AG04449 (cell line): ENCODE results near the gene VEZT.
"Not testable (repeated sequence)": the region's sequence is repeated elsewhere in the genome, so short reads cannot be mapped to it uniquely, and the experiment has no call there.

Experiments used
- CTCF ChIA-PET: fragments of 350-600 bp; formaldehyde crosslinking; extraction: SDS; loops from one replicate; lab custom pipeline; 2021; ENCODE audit warnings: antibody characterized with exemption; lab: Yijun Ruan, JAX
- POLR2A ChIA-PET: fragments of 400-600, 350-600 bp; formaldehyde crosslinking; extraction: SDS; loops from one replicate; lab custom pipeline; 2020; ENCODE audit warnings: antibody characterized with exemption, inconsistent platforms; lab: Yijun Ruan, JAX
- DNase-seq: peaks from one replicate; pipeline ENCODE4 v3.0.0-alpha.2; 2010; ENCODE audit warnings: low read depth, low spot score
- H3K4me3 ChIP-seq: 2 replicates; pipeline ENCODE4 v1.5.1; 2011; ENCODE audit warnings: low read depth, mild to moderate bottlenecking, control low read depth, low read length
- TF ChIP-seq, protein P1 (sequence below): IDR thresholded peaks from one replicate; pipeline ENCODE4 v1.5.1; 2011; ENCODE audit warnings: mild to moderate bottlenecking, moderate library complexity, low read length, control low read depth, inconsistent platforms; ENCODE audit not compliant: insufficient read depth; ENCODE audit errors: missing control alignments

Gene VEZT

DNA sequence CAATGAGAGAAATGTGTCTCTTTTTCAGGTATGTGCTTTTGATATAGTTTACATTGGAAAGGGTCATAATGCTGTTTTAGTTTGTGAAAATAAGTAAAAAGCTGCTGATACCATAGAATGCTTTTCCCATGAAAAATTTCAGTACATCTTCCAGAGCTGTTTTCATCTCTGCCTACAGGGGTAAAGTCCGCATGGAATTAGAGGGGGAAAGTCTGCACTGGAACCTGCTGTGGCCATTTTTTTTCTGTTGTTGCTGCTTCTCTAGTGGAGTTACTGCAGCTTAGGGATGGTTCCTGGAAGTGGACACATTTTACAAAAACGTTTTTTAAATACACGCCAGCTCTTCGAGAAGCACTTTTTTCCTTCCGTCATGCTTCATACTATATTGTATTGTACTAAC is 81.3 kb downstream of the VEZT start:
- TF ChIP-seq, protein P1, sequence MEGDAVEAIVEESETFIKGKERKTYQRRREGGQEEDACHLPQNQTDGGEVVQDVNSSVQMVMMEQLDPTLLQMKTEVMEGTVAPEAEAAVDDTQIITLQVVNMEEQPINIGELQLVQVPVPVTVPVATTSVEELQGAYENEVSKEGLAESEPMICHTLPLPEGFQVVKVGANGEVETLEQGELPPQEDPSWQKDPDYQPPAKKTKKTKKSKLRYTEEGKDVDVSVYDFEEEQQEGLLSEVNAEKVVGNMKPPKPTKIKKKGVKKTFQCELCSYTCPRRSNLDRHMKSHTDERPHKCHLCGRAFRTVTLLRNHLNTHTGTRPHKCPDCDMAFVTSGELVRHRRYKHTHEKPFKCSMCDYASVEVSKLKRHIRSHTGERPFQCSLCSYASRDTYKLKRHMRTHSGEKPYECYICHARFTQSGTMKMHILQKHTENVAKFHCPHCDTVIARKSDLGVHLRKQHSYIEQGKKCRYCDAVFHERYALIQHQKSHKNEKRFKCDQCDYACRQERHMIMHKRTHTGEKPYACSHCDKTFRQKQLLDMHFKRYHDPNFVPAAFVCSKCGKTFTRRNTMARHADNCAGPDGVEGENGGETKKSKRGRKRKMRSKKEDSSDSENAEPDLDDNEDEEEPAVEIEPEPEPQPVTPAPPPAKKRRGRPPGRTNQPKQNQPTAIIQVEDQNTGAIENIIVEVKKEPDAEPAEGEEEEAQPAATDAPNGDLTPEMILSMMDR: no peak
- H3K4me3 ChIP-seq: no peak overlapping the region
- no peak for DNase-seq
- CTCF ChIA-PET: interaction anchor here (1.3 kb wide), 1 partner anchor 181 kb away, joined by 4 read pairs; no protein-coding TSS in a partner anchor
- POLR2A ChIA-PET: no interaction called here

DNA sequence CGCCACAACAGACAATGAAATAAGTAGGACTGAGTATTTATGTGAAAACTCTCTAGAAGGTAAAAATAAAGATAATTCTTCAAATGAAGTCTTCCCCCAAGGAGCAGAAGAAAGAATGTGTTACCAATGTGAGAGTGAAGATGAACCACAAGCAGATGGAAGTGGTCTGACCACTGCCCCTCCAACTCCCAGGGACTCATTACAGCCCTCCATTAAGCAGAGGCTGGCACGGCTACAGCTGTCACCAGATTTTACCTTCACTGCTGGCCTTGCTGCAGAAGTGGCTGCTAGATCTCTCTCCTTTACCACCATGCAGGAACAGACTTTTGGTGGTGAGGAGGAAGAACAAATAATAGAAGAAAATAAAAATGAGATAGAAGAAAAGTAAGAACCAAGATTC is 82.7 kb downstream of the VEZT start:
- H3K4me3 ChIP-seq: no peak overlapping the region
- ChIA-PET POLR2A (no interaction called here), CTCF (interaction anchor here (1.4 kb wide), 1 partner anchor 8 kb away, joined by 3 read pairs; no protein-coding TSS in a partner anchor)
- DNase-seq: no peak
- TF ChIP-seq, protein P1: no peak

DNA sequence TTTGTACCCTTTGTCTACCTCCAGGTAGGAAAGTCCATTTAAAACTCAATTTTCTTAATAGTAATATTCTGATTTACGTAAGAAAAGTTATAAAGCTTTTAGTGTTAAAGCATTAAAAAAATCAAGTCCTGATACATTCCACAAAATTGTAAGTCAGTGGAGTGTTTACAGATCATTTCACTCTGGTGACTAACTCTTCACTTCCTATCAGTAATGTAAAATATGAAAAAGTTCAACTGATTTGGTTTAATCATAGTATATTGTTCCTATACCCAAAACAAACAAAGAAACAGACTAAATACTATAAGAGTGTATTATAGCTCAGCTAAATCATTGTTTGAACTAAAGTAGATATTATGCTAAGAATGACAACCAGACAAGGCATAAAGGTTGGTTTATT is 85.9 kb downstream of the VEZT start:
- ChIA-PET CTCF (interaction anchor here (0.9 to 1.5 kb wide), 3 partner anchors 9 to 31 kb away, joined by 3 to 4 read pairs (median 3); no protein-coding TSS in a partner anchor), POLR2A (no interaction called here)
- no peak overlapping the region for H3K4me3 ChIP-seq
- TF ChIP-seq, protein P1: no peak
- no peak for DNase-seq

DNA sequence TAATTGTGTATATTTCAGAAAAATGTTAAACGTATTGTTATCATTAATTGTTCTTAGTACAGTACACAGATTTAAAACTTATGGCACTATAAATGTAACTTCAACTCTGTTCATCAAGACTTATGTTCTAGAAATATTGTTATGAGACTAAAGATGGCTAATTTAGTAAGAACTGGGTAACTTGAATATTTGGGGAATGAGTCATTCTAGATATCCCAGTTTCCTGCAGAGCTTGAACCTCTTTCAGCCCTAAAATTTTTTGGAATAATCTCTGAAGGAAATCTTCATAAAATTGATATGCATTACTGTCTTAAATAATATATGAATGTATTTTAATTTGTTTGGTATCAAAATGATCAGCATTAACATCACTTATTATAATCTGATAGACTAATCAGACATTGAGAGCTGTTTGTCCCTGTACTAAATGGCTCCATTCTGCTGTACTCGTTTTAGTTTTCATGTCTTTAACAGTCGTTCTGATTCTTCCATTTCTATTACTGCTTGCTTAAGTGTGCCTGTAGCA is 87.1 kb downstream of the VEZT start:
- no peak for DNase-seq
- H3K4me3 ChIP-seq: no peak overlapping the region
- ChIA-PET CTCF (interaction anchor here (0.7 kb wide), 1 partner anchor 230 kb away, joined by 3 read pairs; no protein-coding TSS in a partner anchor), POLR2A (no interaction called here)
- TF ChIP-seq, protein P1: no peak

DNA sequence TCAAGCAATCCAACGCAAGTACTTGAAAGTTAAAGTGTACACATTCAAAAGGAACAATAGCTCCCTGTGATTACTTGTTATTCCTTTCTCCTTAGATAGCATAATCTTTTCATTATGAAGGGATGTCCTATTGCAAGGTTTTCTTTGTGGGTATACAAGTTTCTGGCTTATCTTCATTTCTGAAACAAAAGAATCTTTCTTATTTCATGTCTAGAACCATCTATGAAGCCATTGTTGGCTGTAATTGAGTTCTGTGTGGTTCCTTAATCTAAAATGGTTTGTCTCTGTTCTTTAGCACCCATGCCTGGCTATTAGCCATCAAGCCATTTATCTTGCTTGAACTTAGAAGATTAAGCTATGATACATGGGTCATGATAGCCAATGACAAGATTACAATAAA is 95.0 kb downstream of the VEZT start:
- no peak overlapping the region for H3K4me3 ChIP-seq
- ChIA-PET POLR2A (interaction anchor here (0.5 kb wide), 1 partner anchor 482 kb away, joined by 3 read pairs; no protein-coding TSS in a partner anchor), CTCF (interaction anchor here (0.8 kb wide), 1 partner anchor 9 kb away, joined by 3 read pairs; no protein-coding TSS in a partner anchor)
- TF ChIP-seq, protein P1: no peak
- no peak for DNase-seq

DNA sequence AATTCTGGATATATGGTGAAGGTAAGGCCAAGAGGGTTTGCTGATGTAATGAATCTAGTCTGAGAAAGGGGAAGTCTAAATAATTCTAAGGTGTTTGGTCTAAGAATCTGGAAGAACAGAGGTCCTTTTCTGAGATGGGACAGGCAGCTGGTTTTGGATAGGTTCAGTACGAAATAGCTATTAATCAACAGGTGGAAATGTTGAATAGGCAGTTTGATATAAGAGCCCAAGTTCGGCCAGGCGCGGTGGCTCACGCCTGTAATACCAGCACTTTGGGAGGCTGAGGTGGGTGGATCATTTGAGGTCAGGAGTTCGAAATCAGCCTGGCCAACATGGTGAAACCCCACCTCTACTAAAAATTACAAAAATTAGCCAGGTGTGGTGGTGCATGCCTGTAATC is 97.1 kb downstream of the VEZT start:
- DNase-seq, H3K4me3 ChIP-seq, CTCF ChIA-PET, POLR2A ChIA-PET: not testable (repeated sequence)

DNA sequence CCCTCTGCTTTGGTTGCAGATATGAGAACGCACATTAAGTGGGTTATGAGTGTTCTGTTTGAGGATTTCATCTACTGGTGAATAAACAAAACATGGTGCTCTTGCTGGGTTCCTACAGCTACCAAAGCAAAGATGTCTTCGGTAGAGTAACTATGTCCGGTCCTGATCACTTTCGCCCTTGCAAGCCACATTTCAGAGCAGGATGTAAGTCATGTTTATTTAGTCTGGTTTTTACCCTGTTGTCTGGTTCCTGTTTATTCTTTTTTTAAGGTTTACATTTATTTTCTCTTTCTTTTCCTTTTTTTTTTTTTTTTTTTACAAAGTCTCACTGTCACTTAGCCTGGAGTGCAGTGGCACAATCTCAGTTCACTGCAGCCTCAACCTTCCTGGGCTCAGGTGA is 99.2 kb downstream of the VEZT start:
- CTCF ChIA-PET: interaction anchor here (1.8 kb wide), 1 partner anchor 199 kb away, joined by 8 read pairs; no protein-coding TSS in a partner anchor
- no peak overlapping the region for H3K4me3 ChIP-seq
- TF ChIP-seq, protein P1: no peak
- no peak for DNase-seq
- POLR2A ChIA-PET: no interaction called here
